Measurements from ENCODE around the gene TBC1D22B.

- no peak for TF ChIP-seq CTCF (IDR thresholded peaks at IDR 0.05)
- TF ChIP-seq POLR2A (IDR thresholded peaks at IDR 0.05) = no peak
Measured at GRCh38 chr6:37347177-37347576, 89.6 kb downstream of the TBC1D22B start.
